ENCODE data around the gene ALDH1L1.

The ALDH1L1 gene

DNA sequence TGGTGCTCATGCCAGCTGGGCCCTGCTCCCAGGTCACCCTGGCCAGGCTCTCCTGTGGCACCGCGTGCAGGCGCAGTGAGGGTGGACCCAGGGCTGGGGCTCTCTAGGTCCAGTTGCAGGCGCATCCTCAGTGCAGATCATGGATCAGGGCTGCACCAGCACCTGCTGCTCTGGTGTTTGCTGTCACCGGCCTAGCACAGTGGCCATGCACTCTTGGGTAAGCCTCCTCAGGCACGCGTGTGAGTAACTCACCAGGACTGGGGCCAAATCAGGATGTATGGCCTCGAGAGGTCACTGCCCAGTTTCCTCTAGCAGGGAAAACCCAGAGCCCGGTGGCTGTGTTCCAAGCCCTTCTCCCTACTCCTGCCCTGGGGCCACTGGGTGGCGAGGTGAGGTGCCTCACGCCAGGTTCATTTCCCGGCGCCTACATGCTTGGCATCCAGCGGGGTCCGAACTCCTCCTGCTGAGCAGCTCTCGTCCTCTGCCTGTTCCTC lies 50.9 kb downstream of the ALDH1L1 start:
- H3K36me3 Mint-ChIP-seq (ENCODE audit: low read depth), result no peaks in the 10 kb centered on the region
- H3K9me3 Mint-ChIP-seq, result no peaks in the 10 kb centered on the region
- no peak overlapping the region for H3K27ac Mint-ChIP-seq
- TF ChIP-seq CTCF (IDR thresholded peaks at IDR 0.05; ENCODE audit: unreplicated experiment in 3 of 3), result no peak
- H3K4me3 Mint-ChIP-seq, result no peak overlapping the region
- peaks cover 14% of the 10 kb centered on the region for H3K27me3 Mint-ChIP-seq (ENCODE audit: low read depth)
- H3K4me1 Mint-ChIP-seq, result peaks cover 3% of the 10 kb centered on the region

DNA sequence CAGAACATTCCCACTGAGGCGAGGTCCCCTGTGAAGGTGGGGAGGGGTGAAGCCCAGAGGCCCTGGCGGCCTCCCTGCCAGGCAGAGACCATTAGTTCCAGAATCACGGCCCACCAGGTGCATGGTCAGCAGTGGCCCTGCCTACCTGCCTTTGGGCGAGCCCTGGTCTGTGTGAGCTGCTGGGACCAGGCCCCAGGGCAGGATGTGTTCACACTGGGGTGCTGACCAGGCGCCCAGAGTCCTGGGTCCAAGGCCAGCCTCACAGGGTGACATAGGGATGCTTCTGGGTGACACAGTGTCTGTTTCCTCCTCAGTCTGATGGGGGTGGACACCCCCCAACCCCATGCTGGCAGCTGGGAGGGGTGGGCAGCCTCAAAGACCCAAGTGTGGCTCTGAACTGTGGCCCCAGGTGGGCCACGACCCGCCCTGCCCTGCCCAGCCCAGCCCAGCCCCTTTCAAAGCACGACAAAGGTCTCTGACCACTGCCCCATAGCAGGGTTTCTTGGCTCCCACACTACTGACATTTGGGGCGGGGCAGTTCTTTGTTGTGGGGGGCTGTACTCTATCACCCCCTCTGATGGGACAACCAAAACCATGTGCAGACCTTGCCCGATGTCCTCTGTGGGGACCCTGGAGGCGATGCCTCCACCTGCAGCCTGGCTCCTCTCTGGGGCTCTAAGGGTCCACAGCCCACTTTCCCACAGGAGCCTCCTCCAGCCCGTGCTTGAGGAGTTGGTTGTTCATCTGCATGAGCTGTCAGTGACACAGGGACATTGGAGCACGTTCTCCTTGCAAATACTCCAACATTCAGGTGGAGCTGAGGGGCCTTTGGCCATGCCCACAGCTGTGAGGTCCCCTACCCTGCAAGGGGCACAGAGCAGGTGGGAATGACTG lies 51.6 kb downstream of the ALDH1L1 start:
- Mint-ChIP-seq H3K27me3 (ENCODE audit: low read depth) (peaks cover 10% of the 10 kb centered on the region), H3K36me3 (ENCODE audit: low read depth) (no peaks in the 10 kb centered on the region)
- no peak for TF ChIP-seq CTCF (IDR thresholded peaks at IDR 0.05; ENCODE audit: unreplicated experiment in 3 of 3)

DNA sequence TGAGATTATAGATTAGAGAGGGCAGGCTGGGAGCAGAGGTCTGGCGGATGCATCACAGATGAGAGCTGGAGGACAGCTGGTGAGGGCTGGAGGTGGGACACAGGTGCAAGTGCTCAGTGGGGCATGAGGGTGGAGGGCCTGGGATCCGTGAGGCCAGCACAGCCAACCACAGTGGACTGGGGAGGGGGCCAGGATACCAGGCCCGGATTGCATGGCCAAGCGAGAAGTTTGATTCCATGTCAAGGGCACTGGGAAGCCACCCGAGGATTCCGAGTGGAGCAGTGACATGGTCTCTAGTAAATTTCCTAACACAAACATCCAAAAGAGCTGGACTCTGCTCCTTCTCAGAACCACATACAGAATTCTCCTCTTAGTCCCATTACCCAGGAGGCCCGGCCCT lies 52.5 kb downstream of the ALDH1L1 start:
- TF ChIP-seq CTCF (IDR thresholded peaks at IDR 0.05; ENCODE audit: unreplicated experiment in 3 of 3), result no peak
- Mint-ChIP-seq H3K27ac (no peak overlapping the region), H3K36me3 (ENCODE audit: low read depth) (no peaks in the 10 kb centered on the region), H3K9me3 (no peaks in the 10 kb centered on the region), H3K27me3 (ENCODE audit: low read depth) (peaks cover 15% of the 10 kb centered on the region), H3K4me1 (no peaks in the 10 kb centered on the region), H3K4me3 (no peak overlapping the region)

More for the DNA sequence above, 51.6 kb downstream of the ALDH1L1 start:
- no peak overlapping the region for H3K27ac Mint-ChIP-seq
- H3K9me3 Mint-ChIP-seq, result no peaks in the 10 kb centered on the region
- H3K4me3 Mint-ChIP-seq, result no peak overlapping the region
- H3K4me1 Mint-ChIP-seq, result no peaks in the 10 kb centered on the region

DNA sequence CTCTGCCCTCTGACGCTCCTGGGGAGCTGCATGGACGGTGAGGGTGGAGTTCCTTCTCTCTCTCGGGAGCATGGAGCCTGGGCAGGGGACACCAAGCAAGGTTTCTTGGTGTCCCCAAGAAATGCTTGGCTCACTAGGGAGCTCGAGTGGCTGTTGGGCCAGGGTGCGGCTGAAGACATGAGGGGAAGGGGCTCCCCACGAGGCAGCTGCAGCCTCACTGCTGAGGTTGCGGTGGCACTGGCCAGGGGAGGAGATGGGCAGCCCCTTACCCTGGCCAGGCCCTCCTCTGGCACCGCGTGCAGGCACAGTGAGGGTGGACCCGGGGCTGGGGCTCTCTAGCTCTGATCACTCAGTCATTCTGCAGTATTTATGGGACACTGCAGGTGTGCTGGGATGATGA lies 52.9 kb downstream of the ALDH1L1 start:
- no peak overlapping the region for H3K27ac Mint-ChIP-seq
- H3K4me1 Mint-ChIP-seq, result no peaks in the 10 kb centered on the region
- H3K4me3 Mint-ChIP-seq, result no peak overlapping the region
- TF ChIP-seq CTCF (IDR thresholded peaks at IDR 0.05; ENCODE audit: unreplicated experiment in 3 of 3), result no peak
- peaks cover 12% of the 10 kb centered on the region for H3K27me3 Mint-ChIP-seq (ENCODE audit: low read depth)
- H3K9me3 Mint-ChIP-seq, result no peaks in the 10 kb centered on the region
- H3K36me3 Mint-ChIP-seq (ENCODE audit: low read depth), result no peaks in the 10 kb centered on the region

DNA sequence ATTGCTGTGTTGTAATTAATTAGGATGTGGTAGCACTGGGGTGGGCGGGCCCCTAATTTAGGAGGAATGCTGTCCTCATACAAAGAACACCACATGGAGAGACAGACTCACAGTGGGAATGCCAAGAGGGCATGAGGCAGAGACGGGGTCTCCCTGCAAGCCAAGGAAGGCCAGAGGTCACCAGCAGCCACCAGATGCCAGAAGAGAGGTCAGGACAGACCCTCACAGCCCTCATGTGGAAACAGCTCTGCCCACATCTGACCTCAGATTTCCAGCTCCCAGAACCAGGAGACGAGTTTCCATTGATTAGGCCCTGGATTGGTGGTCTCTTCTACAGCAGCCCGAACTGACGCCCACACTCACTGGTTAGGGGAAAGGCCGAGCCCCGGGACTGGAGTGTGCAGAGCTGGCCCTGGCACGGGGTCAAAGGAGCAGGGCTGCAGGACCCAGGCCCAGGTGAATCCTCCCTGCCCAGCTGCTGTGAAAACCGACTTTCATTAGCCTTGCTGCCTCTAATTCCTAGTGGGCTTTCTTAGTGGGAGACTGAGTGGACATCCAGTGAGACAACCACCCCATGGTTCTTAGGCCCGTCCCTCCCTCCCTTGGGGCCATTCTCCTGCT lies 53.5 kb downstream of the ALDH1L1 start:
- TF ChIP-seq CTCF (IDR thresholded peaks at IDR 0.05; ENCODE audit: unreplicated experiment in 3 of 3), result no peak
- Mint-ChIP-seq H3K4me1 (no peaks in the 10 kb centered on the region), H3K27ac (no peak overlapping the region), H3K4me3 (no peak overlapping the region), H3K36me3 (ENCODE audit: low read depth) (no peaks in the 10 kb centered on the region), H3K9me3 (no peaks in the 10 kb centered on the region), H3K27me3 (ENCODE audit: low read depth) (peaks cover 9% of the 10 kb centered on the region)

Measured in nephron (organoid).